MCF 10A (cell line): Measurements from ENCODE around the gene TBC1D17. TPM values are rescaled to one million over a fixed set of nuclear protein-coding genes. Genes with fewer than 3 reads are reported as not detected.

ENCODE experiments used
- BruUV-seq: library from RNA; stranded (reverse); fragments of 400-500 nt; replicated peaks from 2 replicates; lab custom pipeline; 2021; lab: Mats Ljungman, UMichigan
- CTCF ChIA-PET: fragments of 300-600 bp; sonication (Branson Sonifier 250); formaldehyde crosslinking; extraction: SDS; loops from one replicate; lab custom pipeline; 2021; ENCODE audit warnings: antibody characterized with exemption, inconsistent platforms; lab: Yijun Ruan, JAX
- POLR2A ChIA-PET: fragments of 300-600, 350-650 bp; sonication (Branson Sonifier 250); formaldehyde crosslinking; extraction: SDS; loops from one replicate; lab custom pipeline; 2020; ENCODE audit warnings: antibody characterized with exemption, inconsistent platforms; lab: Yijun Ruan, JAX
- DNase-seq: peaks from one replicate; pipeline ENCODE4 v3.0.0-alpha.2; 2018; ENCODE audit not compliant: unreplicated experiment
- H3K27ac Mint-ChIP-seq: one replicate; pipeline ENCODE4 v1.8.0; 2022; ENCODE audit warnings: mild to moderate bottlenecking, low read depth, mixed read lengths; ENCODE audit not compliant: unreplicated experiment
- H3K27me3 Mint-ChIP-seq: one replicate; pipeline ENCODE4 v1.8.0; 2022; ENCODE audit warnings: mixed read lengths; ENCODE audit not compliant: insufficient read depth, unreplicated experiment
- H3K36me3 Mint-ChIP-seq: one replicate; pipeline ENCODE4 v1.8.0; 2022; ENCODE audit warnings: mild to moderate bottlenecking, moderate library complexity, mixed read lengths; ENCODE audit not compliant: insufficient read depth, unreplicated experiment
- H3K4me1 Mint-ChIP-seq: one replicate; pipeline ENCODE4 v1.8.0; 2022; ENCODE audit warnings: mixed read lengths; ENCODE audit not compliant: insufficient read depth, unreplicated experiment
- H3K4me3 Mint-ChIP-seq: one replicate; pipeline ENCODE4 v1.8.0; 2022; ENCODE audit warnings: mild to moderate bottlenecking, moderate library complexity, mixed read lengths; ENCODE audit not compliant: unreplicated experiment
- H3K9me3 Mint-ChIP-seq: one replicate; pipeline ENCODE4 v1.8.0; 2022; ENCODE audit warnings: mixed read lengths; ENCODE audit not compliant: unreplicated experiment
- CTCF ChIP-seq: fragments of 200-600 bp; IDR thresholded peaks from one replicate; pipeline ENCODE4 v1.8.0; 2022; ENCODE audit warnings: antibody characterized with exemption, mild to moderate bottlenecking; ENCODE audit not compliant: unreplicated experiment
- intact Hi-C: fragments of 100-400 bp; cut with micrococcal nuclease; formaldehyde crosslinking; loops from 2 replicates; pipeline ENCODE4 v1.14.1; 2022
- total RNA-seq: library from RNA; stranded (reverse); gene quantifications from 2 replicates; pipeline ENCODE4 v1.2.3, GENCODE V29; 2022

The TBC1D17 gene
- total RNA-seq, 1 experiment from 2014 or later: 25.5 TPM

GRCh38 chr19:49873834-49874233 is 3.7 kb upstream of the TBC1D17 start:
- TF ChIP-seq CTCF: no peak
- CTCF ChIA-PET: no interaction called here
- no peak for DNase-seq
- no peaks in the 10 kb centered on the region for H3K9me3 Mint-ChIP-seq
- intact Hi-C loops: no loop called here
- BruUV-seq: no TSS peak
- H3K27ac Mint-ChIP-seq: no peak overlapping the region
- H3K4me1 Mint-ChIP-seq: peaks cover 7% of the 10 kb centered on the region
- H3K36me3 Mint-ChIP-seq: peaks cover 36% of the 10 kb centered on the region
- no peaks in the 10 kb centered on the region for H3K27me3 Mint-ChIP-seq
- POLR2A ChIA-PET: no interaction called here
- H3K4me3 Mint-ChIP-seq: no peak overlapping the region

- Mint-ChIP-seq H3K27ac (no peak overlapping the region), H3K4me1 (peaks cover 10% of the 10 kb centered on the region), H3K4me3 (no peak overlapping the region), H3K27me3 (no peaks in the 10 kb centered on the region), H3K36me3 (peaks cover 44% of the 10 kb centered on the region), H3K9me3 (no peaks in the 10 kb centered on the region)
- ChIA-PET POLR2A (interaction anchor here (0.6 to 4.0 kb wide), 4 partner anchors 8 to 234 kb away, joined by 4 to 78 read pairs (median 32); partner anchors contain the start of genes ATF5, NUP62, PNKP and RRAS), CTCF (interaction anchor here (0.7 kb wide), 1 partner anchor 137 kb away, joined by 3 read pairs; no protein-coding TSS in a partner anchor)
- no TSS peak for BruUV-seq
- no peak for DNase-seq
- intact Hi-C loops: no loop called here
- no peak for TF ChIP-seq CTCF
These were observed 2.9 kb upstream of the TBC1D17 start for GRCh38 chr19:49874503-49875157.

DNA sequence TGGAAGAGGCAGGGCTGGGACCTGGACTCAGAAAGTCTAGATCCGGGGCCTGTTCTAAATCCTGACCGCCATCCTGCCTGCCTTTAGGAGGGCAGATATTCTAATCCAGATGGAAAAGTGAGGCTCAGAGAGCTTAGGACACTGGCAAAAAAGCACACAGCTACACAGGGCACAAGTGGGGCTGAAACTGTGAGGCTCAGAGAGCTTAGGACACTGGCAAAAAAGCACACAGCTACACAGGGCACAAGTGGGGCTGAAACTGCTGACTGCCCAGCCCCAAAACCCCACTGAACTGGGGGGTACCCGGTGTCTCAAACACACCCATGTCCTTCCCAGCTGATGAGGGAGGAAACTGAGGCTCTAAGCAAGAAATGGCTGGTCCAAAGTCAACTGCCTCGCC is 2.3 kb upstream of the TBC1D17 start:
- no peak overlapping the region for H3K27ac Mint-ChIP-seq
- no peak overlapping the region for H3K4me3 Mint-ChIP-seq
- ChIA-PET POLR2A (interaction anchor here (0.6 to 4.0 kb wide), 7 partner anchors 9 to 234 kb away, joined by 3 to 78 read pairs (median 4); partner anchors contain the start of genes ATF5, FUZ, NUP62 and PNKP), CTCF (interaction anchor here (0.7 kb wide), 1 partner anchor 138 kb away, joined by 3 read pairs; no protein-coding TSS in a partner anchor)
- H3K27me3 Mint-ChIP-seq: no peaks in the 10 kb centered on the region
- no peak for TF ChIP-seq CTCF
- no peak for DNase-seq
- H3K36me3 Mint-ChIP-seq: peaks cover 49% of the 10 kb centered on the region
- peaks cover 10% of the 10 kb centered on the region for H3K4me1 Mint-ChIP-seq
- no TSS peak for BruUV-seq
- H3K9me3 Mint-ChIP-seq: no peaks in the 10 kb centered on the region
- intact Hi-C loops: no loop called here

DNA sequence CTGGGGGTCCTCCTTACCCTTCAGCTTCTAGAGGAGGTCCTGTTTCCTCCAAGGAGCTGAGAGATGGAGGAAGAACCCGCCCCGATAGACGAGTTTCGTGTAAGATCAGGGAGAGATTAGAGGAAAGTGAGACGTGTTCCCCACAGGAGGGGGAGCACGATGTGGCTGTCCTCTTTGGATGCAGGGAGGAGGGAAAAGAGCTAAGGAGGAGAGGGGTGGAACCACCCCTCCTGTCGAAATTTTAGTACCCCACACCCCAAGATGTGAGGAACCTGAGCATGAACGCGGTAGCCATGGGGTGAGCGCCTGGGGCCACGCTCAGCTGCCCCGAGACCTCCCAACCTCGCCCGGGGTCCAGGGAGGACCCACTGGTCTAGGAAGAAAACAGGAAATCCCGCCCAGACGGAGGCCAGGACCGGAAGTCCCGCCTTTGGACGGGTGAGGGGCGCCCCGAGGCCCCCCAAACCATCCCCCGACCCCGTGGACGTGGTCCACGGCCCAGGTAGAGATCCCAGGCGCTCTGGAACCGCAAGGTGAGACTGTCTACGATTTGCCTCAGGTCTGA is 1.6 kb upstream of the TBC1D17 start:
- intact Hi-C loops: loop anchor here (2.0 kb wide), 1 partner anchor 53 kb away; the partner anchor contains the start of genes ATF5 and NUP62
- DNase-seq: no peak

More for the DNA sequence above, 1.6 kb upstream of the TBC1D17 start:
- ChIA-PET CTCF (no interaction called here), POLR2A (interaction anchor here (1.0 to 4.0 kb wide), 15 partner anchors 9 to 388 kb away, joined by 3 to 78 read pairs (median 9); partner anchors contain the start of genes AP2A1, ATF5, BCL2L12 and FUZ)
- no peaks in the 10 kb centered on the region for H3K9me3 Mint-ChIP-seq
- peaks cover 47% of the 10 kb centered on the region for H3K36me3 Mint-ChIP-seq
- no peak overlapping the region for H3K4me3 Mint-ChIP-seq
- peaks cover 10% of the 10 kb centered on the region for H3K4me1 Mint-ChIP-seq
- H3K27me3 Mint-ChIP-seq: no peaks in the 10 kb centered on the region
- TF ChIP-seq CTCF: no peak
- no TSS peak for BruUV-seq
- H3K27ac Mint-ChIP-seq: no peak overlapping the region
